Stimulated activated CD4-positive, alpha-beta T cell treated with anti-CD3 and anti-CD28 coated beads, Interleukin-4, amount 100 ng/mL, for 1 hour (primary cell): ENCODE data around the gene HRH2.

Experiments used
- DNase-seq: peaks from one replicate; pipeline ENCODE4 v3.0.0-alpha.2; 2020

Gene HRH2

GRCh38 chr5:175694371-175695160, 36.7 kb downstream of the HRH2 start:
- no peak for DNase-seq

- DNase-seq: no peak
Observed at GRCh38 chr5:175695161-175696126, 37.6 kb downstream of the HRH2 start.

- peak; percentile 81 for DNase-seq
Observed at GRCh38 chr5:175696139-175696854, 38.4 kb downstream of the HRH2 start.

- no peak for DNase-seq
Observed at GRCh38 chr5:175696855-175697198, 39.0 kb downstream of the HRH2 start.

- DNase-seq: no peak
Observed at GRCh38 chr5:175697846-175698245, 40.0 kb downstream of the HRH2 start.

GRCh38 chr5:175698401-175699115, 40.7 kb downstream of the HRH2 start:
- DNase-seq: no peak

- no peak for DNase-seq
Observed at GRCh38 chr5:175700991-175701390, 43.1 kb downstream of the HRH2 start.

- DNase-seq: no peak
Observed at GRCh38 chr5:175701797-175702196, 43.9 kb downstream of the HRH2 start.

GRCh38 chr5:175706499-175706898, 48.6 kb downstream of the HRH2 start:
- DNase-seq: no peak

- no peak for DNase-seq
Observed at GRCh38 chr5:175707751-175708375, 50.0 kb downstream of the HRH2 start.

- no peak for DNase-seq
Observed at GRCh38 chr5:175709276-175709781, 51.5 kb downstream of the HRH2 start.

GRCh38 chr5:175710326-175710725, 52.5 kb downstream of the HRH2 start:
- no peak for DNase-seq

- DNase-seq: no peak
Observed at GRCh38 chr5:175711031-175711430, 53.2 kb downstream of the HRH2 start.

GRCh38 chr5:175711472-175712312, 53.8 kb downstream of the HRH2 start:
- no peak for DNase-seq

- no peak for DNase-seq
Observed at GRCh38 chr5:175712313-175712680, 54.4 kb downstream of the HRH2 start.

- no peak for DNase-seq
Observed at GRCh38 chr5:175712681-175713085, 54.8 kb downstream of the HRH2 start.

- no peak for DNase-seq
Observed at GRCh38 chr5:175713930-175714329, 56.1 kb downstream of the HRH2 start.

GRCh38 chr5:175714479-175715085, 56.7 kb downstream of the HRH2 start:
- DNase-seq: no peak

GRCh38 chr5:175715627-175716522, 58.0 kb downstream of the HRH2 start:
- DNase-seq: no peak
